ENCODE measurements around the gene RAB2B.

RAB2B gene

DNA sequence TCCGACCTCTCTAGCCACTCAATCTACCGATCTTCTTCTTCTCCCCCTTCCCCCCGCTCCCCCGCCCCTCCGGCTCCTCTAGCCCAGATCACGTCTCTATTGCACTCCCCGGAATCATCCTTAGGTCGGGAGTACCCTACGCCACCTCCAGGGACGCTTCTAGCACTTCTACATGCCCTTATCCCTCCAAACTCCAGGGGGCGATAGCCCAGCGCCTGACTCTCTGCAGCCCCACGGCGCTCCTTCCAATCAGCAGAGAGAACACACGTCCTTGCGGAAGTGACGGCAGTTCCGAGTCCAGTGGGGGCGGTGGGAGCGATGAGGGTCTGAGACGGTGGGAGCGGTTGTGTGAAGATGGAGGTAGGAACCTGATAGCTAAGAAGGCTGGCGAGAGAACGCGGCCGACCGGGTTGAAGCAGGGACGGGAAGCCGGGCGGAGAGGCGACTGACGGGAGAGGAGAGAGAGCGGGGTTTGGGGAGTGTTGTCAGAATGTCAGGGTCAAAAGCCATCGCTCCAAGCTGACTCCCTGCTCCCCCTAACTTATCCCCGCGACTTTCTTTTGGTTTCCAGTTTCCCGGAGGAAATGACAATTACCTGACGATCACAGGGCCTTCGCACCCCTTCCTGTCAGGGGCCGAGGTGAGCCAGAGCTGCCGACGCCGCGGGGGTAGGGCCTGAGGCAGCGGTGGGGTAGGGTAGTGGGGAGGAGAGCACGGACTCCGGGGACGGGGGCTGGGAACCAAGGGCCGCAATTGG, at the start of gene RAB2B, which contains the start of gene TOX4:
Gene RAB2B, minus strand, starts transcription at position 35 of the 757 bp plus-strand sequence. CDS start 87 bp downstream, outside the sequence.
Gene TOX4, plus strand, starts transcription at position 271 of the 757 bp plus-strand sequence. Its CDS starts 84 bp downstream, at position 355.
- TF ChIP-seq TEAD4 (IDR thresholded peaks at IDR 0.05) (no peak; the same call in 1 of the 2 replicates), CREB1 (IDR thresholded peaks at IDR 0.05; ENCODE audit: low read depth) (peak; percentile 87), NFIC (IDR thresholded peaks at IDR 0.05) (no peak), EGR1 (IDR thresholded peaks at IDR 0.05) (no peak), CEBPB (IDR thresholded peaks at IDR 0.05) (no peak), ZBTB7A (IDR thresholded peaks at IDR 0.05; ENCODE audit: low read depth) (0 out of 2 replicates have a peak, but pooled peaks have one; percentile 55), RAD21 (IDR thresholded peaks at IDR 0.05; ENCODE audit: low read depth) (peak; percentile 12; the same call in 1 of the 2 replicates), TCF12 (IDR thresholded peaks at IDR 0.05; ENCODE audit: low read depth) (0 out of 2 replicates have a peak, but pooled peaks have one; percentile 19), FOXM1 (IDR thresholded peaks at IDR 0.05; ENCODE audit: borderline replicate concordance, low read depth) (no peak), EP300 (IDR thresholded peaks at IDR 0.05; ENCODE audit: borderline replicate concordance) (no peak), TAF1 (IDR thresholded peaks at IDR 0.05; ENCODE audit: low read depth) (peak; percentile 54), YY1 (IDR thresholded peaks at IDR 0.05; ENCODE audit: low read depth) (no peak; the same call in 1 of the 2 replicates)
- TF ChIP-seq, protein P1, sequence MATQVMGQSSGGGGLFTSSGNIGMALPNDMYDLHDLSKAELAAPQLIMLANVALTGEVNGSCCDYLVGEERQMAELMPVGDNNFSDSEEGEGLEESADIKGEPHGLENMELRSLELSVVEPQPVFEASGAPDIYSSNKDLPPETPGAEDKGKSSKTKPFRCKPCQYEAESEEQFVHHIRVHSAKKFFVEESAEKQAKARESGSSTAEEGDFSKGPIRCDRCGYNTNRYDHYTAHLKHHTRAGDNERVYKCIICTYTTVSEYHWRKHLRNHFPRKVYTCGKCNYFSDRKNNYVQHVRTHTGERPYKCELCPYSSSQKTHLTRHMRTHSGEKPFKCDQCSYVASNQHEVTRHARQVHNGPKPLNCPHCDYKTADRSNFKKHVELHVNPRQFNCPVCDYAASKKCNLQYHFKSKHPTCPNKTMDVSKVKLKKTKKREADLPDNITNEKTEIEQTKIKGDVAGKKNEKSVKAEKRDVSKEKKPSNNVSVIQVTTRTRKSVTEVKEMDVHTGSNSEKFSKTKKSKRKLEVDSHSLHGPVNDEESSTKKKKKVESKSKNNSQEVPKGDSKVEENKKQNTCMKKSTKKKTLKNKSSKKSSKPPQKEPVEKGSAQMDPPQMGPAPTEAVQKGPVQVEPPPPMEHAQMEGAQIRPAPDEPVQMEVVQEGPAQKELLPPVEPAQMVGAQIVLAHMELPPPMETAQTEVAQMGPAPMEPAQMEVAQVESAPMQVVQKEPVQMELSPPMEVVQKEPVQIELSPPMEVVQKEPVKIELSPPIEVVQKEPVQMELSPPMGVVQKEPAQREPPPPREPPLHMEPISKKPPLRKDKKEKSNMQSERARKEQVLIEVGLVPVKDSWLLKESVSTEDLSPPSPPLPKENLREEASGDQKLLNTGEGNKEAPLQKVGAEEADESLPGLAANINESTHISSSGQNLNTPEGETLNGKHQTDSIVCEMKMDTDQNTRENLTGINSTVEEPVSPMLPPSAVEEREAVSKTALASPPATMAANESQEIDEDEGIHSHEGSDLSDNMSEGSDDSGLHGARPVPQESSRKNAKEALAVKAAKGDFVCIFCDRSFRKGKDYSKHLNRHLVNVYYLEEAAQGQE (IDR thresholded peaks at IDR 0.05; ENCODE audit: low read depth), result no peak
- TF ChIP-seq, protein P2, sequence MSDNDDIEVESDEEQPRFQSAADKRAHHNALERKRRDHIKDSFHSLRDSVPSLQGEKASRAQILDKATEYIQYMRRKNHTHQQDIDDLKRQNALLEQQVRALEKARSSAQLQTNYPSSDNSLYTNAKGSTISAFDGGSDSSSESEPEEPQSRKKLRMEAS (IDR thresholded peaks at IDR 0.05), result peak; percentile 59; the same call in 1 of the 2 replicates
- TF ChIP-seq, protein P3, sequence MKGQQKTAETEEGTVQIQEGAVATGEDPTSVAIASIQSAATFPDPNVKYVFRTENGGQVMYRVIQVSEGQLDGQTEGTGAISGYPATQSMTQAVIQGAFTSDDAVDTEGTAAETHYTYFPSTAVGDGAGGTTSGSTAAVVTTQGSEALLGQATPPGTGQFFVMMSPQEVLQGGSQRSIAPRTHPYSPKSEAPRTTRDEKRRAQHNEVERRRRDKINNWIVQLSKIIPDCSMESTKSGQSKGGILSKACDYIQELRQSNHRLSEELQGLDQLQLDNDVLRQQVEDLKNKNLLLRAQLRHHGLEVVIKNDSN (IDR thresholded peaks at IDR 0.05), result peak; percentile 44

DNA sequence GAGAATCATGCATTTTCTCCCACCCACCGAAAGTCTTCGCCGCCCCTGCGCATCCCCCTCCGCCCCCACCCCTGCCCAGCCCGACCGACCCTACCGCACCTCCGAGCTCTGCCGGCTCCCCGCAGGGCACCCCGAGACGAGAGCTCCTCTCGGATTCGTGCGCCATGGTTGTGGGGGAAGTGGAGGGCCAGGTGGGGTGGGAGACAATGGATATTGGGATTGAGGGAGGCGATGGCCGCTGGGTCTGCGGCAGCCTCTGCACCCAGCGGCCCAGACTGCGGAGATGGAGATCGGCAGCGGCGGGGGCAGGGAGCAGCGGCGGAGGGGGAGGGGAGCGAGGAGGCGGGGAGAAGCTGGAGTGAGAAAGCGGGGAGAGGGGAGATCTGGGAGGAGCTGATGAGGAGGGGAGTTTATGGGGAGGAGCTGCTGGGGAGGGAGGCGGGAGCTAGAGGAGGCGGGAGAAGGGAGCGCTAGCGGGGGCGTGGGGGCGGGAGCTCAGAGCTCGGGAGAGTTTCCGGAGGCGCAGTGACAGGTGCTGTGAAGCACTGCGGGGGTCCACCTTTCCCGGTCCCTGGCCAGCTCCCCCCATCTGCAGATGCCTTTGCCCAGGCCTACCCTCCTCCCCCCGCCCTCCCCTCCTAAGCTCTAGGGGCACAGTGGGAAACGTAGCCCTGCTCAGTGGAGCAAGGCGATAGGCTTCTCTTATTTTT, 49.4 kb upstream of the RAB2B start, which contains the start of gene SALL2:
Gene SALL2, minus strand, starts transcription at position 385 of the 710 bp plus-strand sequence. Its CDS starts 219 bp downstream, at position 166.
- TF ChIP-seq FOXM1 (IDR thresholded peaks at IDR 0.05; ENCODE audit: borderline replicate concordance, low read depth) (no peak), TCF12 (IDR thresholded peaks at IDR 0.05; ENCODE audit: low read depth) (0 out of 2 replicates have a peak, but pooled peaks have one; percentile 18), NFIC (IDR thresholded peaks at IDR 0.05) (0 out of 2 replicates have a peak, but pooled peaks have one; percentile 23), TAF1 (IDR thresholded peaks at IDR 0.05; ENCODE audit: low read depth) (no peak; the same call in none of the 2 replicates), EP300 (IDR thresholded peaks at IDR 0.05; ENCODE audit: borderline replicate concordance) (0 out of 2 replicates have a peak, but pooled peaks have one; percentile 23), CREB1 (IDR thresholded peaks at IDR 0.05; ENCODE audit: low read depth) (no peak), YY1 (IDR thresholded peaks at IDR 0.05; ENCODE audit: low read depth) (peak; percentile 34; the same call in 1 of the 2 replicates), TEAD4 (IDR thresholded peaks at IDR 0.05) (no peak), CEBPB (IDR thresholded peaks at IDR 0.05) (no peak), ZBTB7A (IDR thresholded peaks at IDR 0.05; ENCODE audit: low read depth) (peak; percentile 54; the same call in 1 of the 2 replicates), EGR1 (IDR thresholded peaks at IDR 0.05) (peak; percentile 93), RAD21 (IDR thresholded peaks at IDR 0.05; ENCODE audit: low read depth) (no peak)
- TF ChIP-seq, protein P1 (IDR thresholded peaks at IDR 0.05; ENCODE audit: low read depth), result no peak
- TF ChIP-seq, protein P2 (IDR thresholded peaks at IDR 0.05), result peak; percentile 33; the same call in 1 of the 2 replicates
- TF ChIP-seq, protein P3 (IDR thresholded peaks at IDR 0.05), result no peak

DNA sequence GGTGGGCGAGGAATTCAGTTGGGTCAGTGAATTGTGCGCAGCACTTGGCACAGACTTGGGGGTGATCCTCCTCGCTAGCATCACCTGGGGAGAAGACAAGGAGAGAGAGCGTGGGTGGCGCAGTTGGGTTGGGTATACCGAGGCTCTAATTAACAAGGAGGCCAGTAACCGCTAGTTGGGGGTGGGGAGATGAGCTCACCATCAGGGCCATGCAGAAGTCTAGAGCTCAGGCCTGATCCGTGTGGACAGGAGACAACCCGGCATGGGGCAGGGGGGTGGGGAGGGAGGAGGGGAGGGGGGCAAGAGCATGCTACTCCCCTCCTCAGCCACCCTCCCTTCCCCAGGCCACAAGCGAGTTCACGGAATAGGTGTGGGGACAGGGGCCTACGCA, 48.8 kb upstream of the RAB2B start:
- no peak for TF ChIP-seq YY1 (IDR thresholded peaks at IDR 0.05; ENCODE audit: low read depth)
- TF ChIP-seq NFIC (IDR thresholded peaks at IDR 0.05), result no peak
- TF ChIP-seq CREB1 (IDR thresholded peaks at IDR 0.05; ENCODE audit: low read depth), result no peak
- TF ChIP-seq TCF12 (IDR thresholded peaks at IDR 0.05; ENCODE audit: low read depth), result no peak
- TF ChIP-seq, protein P3 (IDR thresholded peaks at IDR 0.05), result no peak
- no peak for TF ChIP-seq ZBTB7A (IDR thresholded peaks at IDR 0.05; ENCODE audit: low read depth)
- TF ChIP-seq CEBPB (IDR thresholded peaks at IDR 0.05), result no peak
- no peak for TF ChIP-seq EP300 (IDR thresholded peaks at IDR 0.05; ENCODE audit: borderline replicate concordance)
- TF ChIP-seq TAF1 (IDR thresholded peaks at IDR 0.05; ENCODE audit: low read depth), result no peak
- TF ChIP-seq, protein P2 (IDR thresholded peaks at IDR 0.05), result no peak
- no peak for TF ChIP-seq TEAD4 (IDR thresholded peaks at IDR 0.05)
- no peak for TF ChIP-seq RAD21 (IDR thresholded peaks at IDR 0.05; ENCODE audit: low read depth)
- TF ChIP-seq, protein P1 (IDR thresholded peaks at IDR 0.05; ENCODE audit: low read depth), result no peak
- TF ChIP-seq EGR1 (IDR thresholded peaks at IDR 0.05), result no peak
- TF ChIP-seq FOXM1 (IDR thresholded peaks at IDR 0.05; ENCODE audit: borderline replicate concordance, low read depth), result no peak

Measured in Ishikawa (cell line).